Measurements from ENCODE around the gene RAB30.
"Not testable (repeated sequence)": the region's sequence is repeated elsewhere in the genome, so short reads cannot be mapped to it uniquely, and the experiment has no call there.

The RAB30 gene

GRCh38 chr11:82943430-82943829 lies 128.3 kb downstream of the RAB30 start:
- DNase-seq (ENCODE audit: low spot score) = not testable (repeated sequence)

- DNase-seq (ENCODE audit: low spot score) = no peak
These were observed 129.3 kb downstream of the RAB30 start for GRCh38 chr11:82942376-82942775.

- DNase-seq (ENCODE audit: low spot score) = no peak
These were observed 132.2 kb downstream of the RAB30 start for GRCh38 chr11:82939456-82939855.

GRCh38 chr11:82937554-82937953 lies 134.1 kb downstream of the RAB30 start:
- DNase-seq (ENCODE audit: low spot score) = no peak

GRCh38 chr11:82936261-82936660 lies 135.4 kb downstream of the RAB30 start:
- no peak for DNase-seq (ENCODE audit: low spot score)

- no peak for DNase-seq (ENCODE audit: low spot score)
These were observed 139.1 kb downstream of the RAB30 start for GRCh38 chr11:82932564-82932963.

- no peak for DNase-seq (ENCODE audit: low spot score)
These were observed 141.0 kb downstream of the RAB30 start for GRCh38 chr11:82930734-82931133.

- no peak for DNase-seq (ENCODE audit: low spot score)
These were observed 141.5 kb downstream of the RAB30 start for GRCh38 chr11:82930229-82930628.

GRCh38 chr11:82929121-82929520 lies 142.6 kb downstream of the RAB30 start:
- no peak for DNase-seq (ENCODE audit: low spot score)

GRCh38 chr11:82927264-82927880 lies 144.3 kb downstream of the RAB30 start:
- peak; percentile 81 for DNase-seq (ENCODE audit: low spot score)

GRCh38 chr11:82924522-82925224 lies 147.0 kb downstream of the RAB30 start:
- DNase-seq (ENCODE audit: low spot score) = no peak
